ENCODE data around the gene TP63. TPM values are rescaled to one million over a fixed set of nuclear protein-coding genes. Genes with fewer than 3 reads are reported as not detected.

TP63 gene
- total RNA-seq, 2 donors from 2014 or later, result not detected

GRCh38 chr3:189613122-189613521 is 18.1 kb upstream of the TP63 start:
- intact Hi-C loops (cut with DNase I), result no loop called here
- Histone ChIP-seq H3K27ac (no peak overlapping the region), H3K4me3 (no peak overlapping the region), H3K36me3 (replicated peaks in 1 of 2; ENCODE audit: insufficient read depth in 1 of 2, low read depth in 2 of 2) (no peaks in the 10 kb centered on the region), H3K9me3 (no peaks in the 10 kb centered on the region), H3K4me1 (no peaks in the 10 kb centered on the region), H3K27me3 (no peaks in the 10 kb centered on the region)
- DNase-seq, result no peak
- ATAC-seq, result no peak
- 71 to 92% methylated on average over 1 of the region's 1 CpG for WGBS, 2 donors
- TF ChIP-seq CTCF (IDR thresholded peaks at IDR 0.05) (no peak), POLR2A (IDR thresholded peaks at IDR 0.05) (no peak)

GRCh38 chr3:189621948-189622603 is 9.1 kb upstream of the TP63 start:
- H3K36me3 ChIP-seq (replicated peaks in 1 of 2; ENCODE audit: insufficient read depth in 1 of 2, low read depth in 2 of 2), result no peaks in the 10 kb centered on the region
- ATAC-seq (no peak), DNase-seq (no peak)
- no peaks in the 10 kb centered on the region for H3K9me3 ChIP-seq
- TF ChIP-seq POLR2A (IDR thresholded peaks at IDR 0.05) (no peak), CTCF (IDR thresholded peaks at IDR 0.05) (no peak)
- H3K27ac ChIP-seq, result no peak overlapping the region
- WGBS, 2 donors, result 74 to 77% methylated on average over 9 of the region's 9 CpGs
- intact Hi-C loops (cut with DNase I), result no loop called here
- no peak overlapping the region for H3K4me3 ChIP-seq
- no peaks in the 10 kb centered on the region for H3K4me1 ChIP-seq
- H3K27me3 ChIP-seq, result no peaks in the 10 kb centered on the region

- no peaks in the 10 kb centered on the region for H3K9me3 ChIP-seq
- WGBS, 2 donors, result 66 to 68% methylated on average over 7 of the region's 7 CpGs
- TF ChIP-seq CTCF (IDR thresholded peaks at IDR 0.05), result no peak
- no peaks in the 10 kb centered on the region for H3K4me1 ChIP-seq
- no peak for DNase-seq
- no peak overlapping the region for H3K4me3 ChIP-seq
- no peaks in the 10 kb centered on the region for H3K27me3 ChIP-seq
- intact Hi-C loops (cut with DNase I), result no loop called here
- no peaks in the 10 kb centered on the region for H3K36me3 ChIP-seq (replicated peaks in 1 of 2; ENCODE audit: insufficient read depth in 1 of 2, low read depth in 2 of 2)
- no peak for ATAC-seq
- no peak overlapping the region for H3K27ac ChIP-seq
Observed at GRCh38 chr3:189622629-189623028, 8.6 kb upstream of the TP63 start.

- ATAC-seq, result no peak
- TF ChIP-seq POLR2A (IDR thresholded peaks at IDR 0.05) (no peak), CTCF (IDR thresholded peaks at IDR 0.05) (no peak)
- Histone ChIP-seq H3K36me3 (replicated peaks in 1 of 2; ENCODE audit: insufficient read depth in 1 of 2, low read depth in 2 of 2) (no peaks in the 10 kb centered on the region), H3K27me3 (no peaks in the 10 kb centered on the region), H3K4me3 (no peak overlapping the region), H3K4me1 (no peaks in the 10 kb centered on the region), H3K9me3 (no peaks in the 10 kb centered on the region), H3K27ac (no peak overlapping the region)
- intact Hi-C loops (cut with DNase I), result no loop called here
- 56 to 70% methylated on average over 1 of the region's 1 CpG for WGBS, 2 donors
- no peak for DNase-seq
Observed at GRCh38 chr3:189624130-189624529, 7.1 kb upstream of the TP63 start.

- TF ChIP-seq CTCF (IDR thresholded peaks at IDR 0.05) (no peak), POLR2A (IDR thresholded peaks at IDR 0.05) (no peak)
- intact Hi-C loops (cut with DNase I), result no loop called here
- Histone ChIP-seq H3K4me3 (no peak overlapping the region), H3K27ac (no peak overlapping the region), H3K4me1 (peaks cover 7% of the 10 kb centered on the region), H3K9me3 (no peaks in the 10 kb centered on the region), H3K27me3 (no peaks in the 10 kb centered on the region), H3K36me3 (replicated peaks in 1 of 2; ENCODE audit: insufficient read depth in 1 of 2, low read depth in 2 of 2) (no peaks in the 10 kb centered on the region)
- no peak for DNase-seq
- WGBS, 2 donors, result 72 to 85% methylated on average over 3 of the region's 3 CpGs
- ATAC-seq, result no peak
Observed at GRCh38 chr3:189625071-189625470, 6.1 kb upstream of the TP63 start.

Measured in body of pancreas (tissue), 4 donors.